Measurements from ENCODE around the gene MAS1L. TPM values are rescaled to one million over a fixed set of nuclear protein-coding genes. Genes with fewer than 3 reads are reported as not detected.
"Not testable (repeated sequence)": the region's sequence is repeated elsewhere in the genome, so short reads cannot be mapped to it uniquely, and the experiment has no call there.

MAS1L gene
- total RNA-seq, 1 donor from 2014 or later = 0.40 TPM

DNA sequence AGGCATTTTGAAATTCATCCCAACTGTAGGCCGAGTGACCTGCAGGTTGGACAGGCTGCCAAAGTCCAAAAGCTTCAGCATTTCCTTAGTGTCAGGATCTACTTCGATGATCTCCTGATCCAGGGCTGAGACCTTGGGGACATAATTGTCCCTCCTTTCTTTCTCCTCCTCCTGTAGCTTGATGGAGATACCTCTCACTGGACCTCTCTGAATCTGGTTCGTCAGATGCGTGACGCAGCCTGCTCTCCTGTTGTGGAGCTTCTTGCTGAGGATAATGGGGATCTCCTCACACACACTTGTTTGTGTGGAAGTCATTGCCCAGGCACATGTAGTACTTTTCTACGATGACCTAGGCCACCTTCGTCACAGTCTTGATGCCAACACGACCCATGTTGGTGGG lies 1.5 kb upstream of the MAS1L start:
- intact Hi-C loops (cut with micrococcal nuclease) = no loop called here
- no peak for ATAC-seq

GRCh38 chr6:29488874-29489273 lies 1.1 kb upstream of the MAS1L start:
- ATAC-seq (no peak), DNase-seq (no peak)
- intact Hi-C loops (cut with micrococcal nuclease) = no loop called here

More for the DNA sequence above, 1.5 kb upstream of the MAS1L start:
- no peak for DNase-seq

DNA sequence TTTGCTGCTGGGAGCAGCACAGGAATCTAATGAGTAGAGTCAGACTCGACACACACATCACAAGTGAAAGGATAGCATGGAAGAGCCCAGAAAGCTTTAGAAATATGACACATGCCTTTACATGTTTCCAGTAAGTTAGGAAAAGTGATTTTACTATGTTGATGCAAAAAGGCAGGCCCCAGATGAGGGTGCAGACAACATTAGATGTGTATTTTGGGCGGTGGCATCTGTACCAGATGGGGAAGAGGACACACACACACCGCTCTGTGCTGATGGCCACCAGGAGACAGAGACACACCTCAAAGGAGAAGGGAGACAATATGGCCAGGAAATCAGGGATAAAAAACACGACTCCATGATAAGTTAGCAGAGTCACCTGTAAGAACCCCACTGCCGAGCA lies 625 bp downstream of the MAS1L start:
- ATAC-seq (no peak), DNase-seq (no peak)
- intact Hi-C loops (cut with micrococcal nuclease) = no loop called here

DNA sequence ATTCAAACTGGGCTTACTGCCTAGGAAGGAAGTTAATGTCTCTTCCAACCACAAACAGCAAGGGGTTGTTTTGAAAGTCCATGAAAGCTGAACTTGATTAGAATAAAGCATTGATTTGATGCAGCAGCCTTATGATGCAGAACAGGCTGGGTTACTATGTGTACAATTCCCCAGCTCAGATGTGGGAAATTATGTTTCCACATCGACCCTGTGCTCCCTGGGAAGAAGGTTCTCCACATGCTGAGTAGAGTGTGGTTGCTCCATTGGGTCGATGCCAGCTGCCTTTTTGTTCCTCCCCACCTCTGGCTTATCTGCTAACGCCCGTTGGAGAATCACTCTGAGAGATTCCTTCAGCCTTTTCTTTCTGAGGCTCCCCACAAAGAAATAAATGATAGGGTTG lies 1.2 kb downstream of the MAS1L start:
- intact Hi-C loops (cut with micrococcal nuclease) = no loop called here
- DNase-seq (no peak), ATAC-seq (no peak)

- DNase-seq (no peak), ATAC-seq (no peak)
- intact Hi-C loops (cut with micrococcal nuclease) = no loop called here
Observed at GRCh38 chr6:29483735-29484134, 4.0 kb downstream of the MAS1L start.

DNA sequence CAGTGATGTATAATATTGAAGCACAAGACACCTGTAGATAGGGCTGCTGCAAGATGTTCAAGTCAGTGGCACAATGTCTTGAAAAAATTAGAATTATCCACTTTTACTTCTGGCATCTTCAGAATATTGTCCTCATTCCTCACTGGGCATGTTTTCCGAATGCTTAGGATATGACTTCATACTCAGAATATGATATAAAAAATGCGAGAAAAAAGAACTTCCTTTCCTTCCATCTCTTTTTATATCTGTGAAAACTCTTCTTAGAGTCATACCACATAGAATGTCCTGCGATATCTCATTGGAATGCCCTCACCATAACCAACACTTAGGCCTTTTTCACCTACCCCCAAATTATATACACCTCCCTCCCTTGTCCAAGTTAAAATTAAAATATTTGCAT lies 4.6 kb downstream of the MAS1L start:
- no peak for DNase-seq
- intact Hi-C loops (cut with micrococcal nuclease) = no loop called here
- ATAC-seq = no peak

GRCh38 chr6:29479560-29479959 lies 8.2 kb downstream of the MAS1L start:
- DNase-seq (no peak), ATAC-seq (no peak)
- intact Hi-C loops (cut with micrococcal nuclease) = no loop called here

DNA sequence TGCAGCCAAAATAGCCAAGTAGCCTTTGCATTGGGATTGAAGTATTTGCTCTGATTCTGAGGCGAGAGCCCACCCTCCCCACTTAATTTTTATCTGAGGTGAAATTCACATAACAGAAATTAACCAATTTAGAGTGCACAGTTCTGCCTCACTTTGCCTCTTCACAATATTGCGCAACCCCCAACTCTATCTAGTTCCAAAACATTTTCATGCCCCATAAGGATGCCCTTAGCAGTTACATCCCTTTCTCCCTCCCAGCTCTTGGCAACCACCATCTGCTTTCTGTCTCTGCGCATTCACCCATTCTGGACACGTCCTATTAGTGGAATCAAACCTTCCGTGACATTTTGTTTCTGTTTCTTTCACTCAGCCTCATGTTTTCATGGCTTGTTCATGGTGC lies 9.0 kb downstream of the MAS1L start:
- DNase-seq (no peak), ATAC-seq (no peak)
- intact Hi-C loops (cut with micrococcal nuclease) = no loop called here

DNA sequence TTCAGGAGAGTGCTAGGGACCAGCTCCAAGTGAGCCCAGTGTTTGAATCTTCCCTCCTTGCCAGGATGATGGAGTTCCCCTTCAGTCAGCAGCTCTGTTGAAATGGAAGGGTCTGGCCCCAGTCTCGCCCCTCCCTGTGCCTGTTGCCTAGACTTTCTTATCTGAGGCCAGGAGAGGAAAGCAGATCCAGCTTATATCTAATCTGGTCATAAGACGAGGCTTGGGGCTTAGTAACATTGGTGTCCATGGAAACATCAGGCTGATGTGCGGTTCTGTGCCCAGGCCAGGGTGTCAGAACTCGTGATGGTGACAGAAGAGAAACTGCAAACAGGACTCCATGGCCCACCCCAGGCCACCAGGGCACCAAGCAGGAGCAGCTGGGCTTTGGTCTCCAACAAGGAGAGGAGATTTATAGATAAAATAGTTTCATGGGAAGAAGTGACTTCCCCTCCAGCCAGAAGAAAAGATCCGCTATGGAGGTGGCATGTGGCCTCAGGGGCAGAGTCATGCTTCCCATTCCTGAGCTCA lies 9.8 kb downstream of the MAS1L start:
- ATAC-seq = no peak
- intact Hi-C loops (cut with micrococcal nuclease) = no loop called here

DNA sequence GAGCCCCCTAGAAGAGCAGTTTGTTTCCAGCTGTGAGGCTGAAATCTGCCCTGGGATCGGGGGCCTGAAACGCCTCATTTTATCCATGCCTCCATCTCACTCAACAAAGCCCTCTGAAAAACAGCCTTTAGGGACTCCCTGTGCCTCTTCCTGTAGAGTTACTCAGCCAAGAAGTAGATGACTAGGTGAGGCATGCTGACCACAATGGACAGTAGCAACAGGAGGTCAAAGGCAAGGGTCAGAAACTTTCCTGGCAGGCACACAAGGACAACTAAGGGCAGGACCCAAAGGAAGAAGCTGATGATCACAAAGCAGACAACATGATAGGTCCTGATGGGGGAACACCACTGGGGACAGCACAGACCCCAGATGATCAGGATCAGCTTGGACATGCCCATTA lies 12.8 kb downstream of the MAS1L start:
- DNase-seq (no peak), ATAC-seq (no peak)
- intact Hi-C loops (cut with micrococcal nuclease) = no loop called here

More for the DNA sequence above, 9.8 kb downstream of the MAS1L start:
- DNase-seq = no peak

- intact Hi-C loops (cut with micrococcal nuclease) = no loop called here
- DNase-seq = no peak
- no peak for ATAC-seq
Observed at GRCh38 chr6:29466241-29466640, 21.5 kb downstream of the MAS1L start.

DNA sequence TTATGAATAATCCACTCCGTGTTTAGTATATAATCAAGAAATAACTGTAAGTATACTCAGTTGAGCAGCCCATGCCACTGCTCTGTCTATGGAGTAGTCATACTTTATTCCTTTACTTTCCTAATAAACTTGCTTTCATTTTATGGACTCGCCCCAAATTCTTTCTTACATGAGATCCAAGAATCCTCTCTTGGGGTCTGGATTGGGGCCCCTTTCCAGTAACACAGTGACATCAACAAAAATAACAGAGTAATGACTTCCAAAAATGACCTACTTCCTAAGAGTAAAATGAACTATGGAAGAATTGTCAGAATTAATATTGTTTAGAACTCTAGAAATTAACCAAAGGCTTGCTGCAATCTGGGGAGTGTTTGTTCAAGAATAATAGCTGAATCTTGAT lies 22.0 kb downstream of the MAS1L start:
- DNase-seq = no peak
- intact Hi-C loops (cut with micrococcal nuclease) = no loop called here
- ATAC-seq = no peak

DNA sequence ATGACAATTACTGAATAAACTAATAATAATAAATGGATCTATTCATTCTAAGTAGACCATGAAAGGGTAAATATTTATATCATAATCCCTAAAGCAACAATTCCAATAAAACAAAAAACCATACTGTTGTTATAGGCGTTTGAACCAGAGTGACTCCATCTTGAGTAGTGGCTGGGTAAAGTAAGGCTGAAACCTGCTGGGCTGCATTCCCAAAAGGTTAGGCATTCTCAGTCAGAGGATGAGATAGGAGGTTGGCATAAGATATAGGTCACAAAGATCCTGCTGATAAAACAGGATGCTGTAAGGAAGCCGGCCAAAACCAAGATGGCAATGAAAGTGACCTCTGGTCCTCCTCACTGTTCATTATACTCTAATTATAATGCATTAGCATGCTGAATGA lies 22.5 kb downstream of the MAS1L start:
- intact Hi-C loops (cut with micrococcal nuclease) = no loop called here
- ATAC-seq (no peak), DNase-seq (no peak)

DNA sequence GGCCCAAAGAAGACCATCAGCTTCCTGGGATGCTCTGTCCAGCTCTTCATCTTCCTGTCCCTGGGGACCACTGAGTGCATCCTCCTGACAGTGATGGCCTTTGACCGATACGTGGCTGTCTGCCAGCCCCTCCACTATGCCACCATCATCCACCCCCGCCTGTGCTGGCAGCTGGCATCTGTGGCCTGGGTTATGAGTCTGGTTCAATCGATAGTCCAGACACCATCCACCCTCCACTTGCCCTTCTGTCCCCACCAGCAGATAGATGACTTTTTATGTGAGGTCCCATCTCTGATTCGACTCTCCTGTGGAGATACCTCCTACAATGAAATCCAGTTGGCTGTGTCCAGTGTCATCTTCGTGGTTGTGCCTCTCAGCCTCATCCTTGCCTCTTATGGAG lies 25.7 kb downstream of the MAS1L start:
- DNase-seq (no peak), ATAC-seq (no peak)
- intact Hi-C loops (cut with micrococcal nuclease) = no loop called here

DNA sequence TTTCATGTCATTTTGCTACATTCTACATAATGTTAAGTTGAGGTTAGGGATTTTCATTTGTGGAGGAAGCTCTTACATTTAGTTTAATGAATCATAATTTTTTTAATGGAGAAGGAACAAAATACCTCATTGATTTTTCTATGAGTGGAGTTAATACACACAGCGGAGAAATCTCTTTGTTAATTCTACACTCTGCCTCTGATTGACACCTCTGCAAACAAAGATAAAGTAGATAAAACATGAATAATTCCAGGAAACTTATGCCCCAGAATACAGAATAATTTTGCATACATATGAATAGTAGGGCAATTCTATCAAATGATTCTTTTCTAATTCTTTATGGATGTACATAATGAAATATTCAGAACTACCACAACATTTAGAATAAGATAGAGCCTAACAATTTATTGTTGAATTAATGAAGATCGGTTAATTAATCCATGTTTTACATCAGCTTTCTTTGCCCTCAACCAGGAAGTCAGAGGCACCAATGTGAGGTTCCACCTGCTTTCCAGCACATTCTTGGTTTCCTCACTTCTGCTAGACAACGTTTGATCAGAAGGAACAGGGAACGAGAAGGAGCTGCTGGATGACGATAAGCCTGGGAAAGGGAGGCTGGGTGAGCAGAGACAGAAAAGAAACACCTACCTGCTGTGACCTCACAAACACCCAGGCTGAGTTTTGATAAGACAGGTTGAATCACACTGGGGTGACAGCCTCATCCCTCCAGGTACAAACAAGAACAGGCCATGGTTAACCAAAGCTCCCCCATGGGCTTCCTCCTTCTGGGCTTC lies 26.5 kb downstream of the MAS1L start:
- ATAC-seq (no peak), DNase-seq (no peak)
- intact Hi-C loops (cut with micrococcal nuclease) = no loop called here

GRCh38 chr6:29456971-29457370 lies 30.8 kb downstream of the MAS1L start, which contains the start of the genes OR11A1 and OR2H1:
Gene OR11A1 (minus strand): TSS chr6:29457071. CDS start chr6:29427641, 29,430 bp downstream.
Gene OR2H1 (plus strand): TSS chr6:29457155. CDS start chr6:29461770, 4,615 bp downstream.
- ATAC-seq (no peak), DNase-seq (no peak)
- intact Hi-C loops (cut with micrococcal nuclease) = no loop called here

- ATAC-seq (no peak), DNase-seq (no peak)
- intact Hi-C loops (cut with micrococcal nuclease) = no loop called here
Observed at GRCh38 chr6:29451471-29452193, 36.1 kb downstream of the MAS1L start.

GRCh38 chr6:29447670-29448069 lies 40.1 kb downstream of the MAS1L start:
- intact Hi-C loops (cut with micrococcal nuclease) = no loop called here
- ATAC-seq = no peak
- no peak for DNase-seq

- ATAC-seq; intact Hi-C loops (cut with micrococcal nuclease); DNase-seq: not testable (repeated sequence)
Observed at GRCh38 chr6:29444031-29444430, 43.7 kb downstream of the MAS1L start.

- DNase-seq (no peak), ATAC-seq (no peak)
- intact Hi-C loops (cut with micrococcal nuclease) = no loop called here
Observed at GRCh38 chr6:29442719-29443118, 45.0 kb downstream of the MAS1L start.
